Thoracic aorta (tissue), 2 donors: ENCODE measurements around the gene SLC2A11. TPM values are rescaled to one million over a fixed set of nuclear protein-coding genes. Genes with fewer than 3 reads are reported as not detected.

Experiments
- ATAC-seq: fragments of 150-250 bp; one replicate; pipeline ENCODE4 v1.8.0; 2017; ENCODE audit warnings: low read depth; ENCODE audit not compliant: insufficient number of reproducible peaks, low FRiP score
- DNase-seq: peaks from one replicate; pipeline ENCODE4 v3.0.0-alpha.2; 2020; ENCODE audit warnings: low spot score
- H3K27ac ChIP-seq, 2 donors: fragments of 200-600 bp; sonication (generic); 1 replicate in 1 of 2; 2 replicates in 1 of 2; pipeline ENCODE4 v1.5.1; 2016; ENCODE audit warnings: mild to moderate bottlenecking in 2 of 2, moderate library complexity in 2 of 2
- H3K27me3 ChIP-seq: fragments of 200-600 bp; sonication (generic); replicated peaks from 2 replicates; pipeline ENCODE4 v1.6.0; 2016; ENCODE audit warnings: mild to moderate bottlenecking; ENCODE audit not compliant: insufficient read depth
- H3K36me3 ChIP-seq: fragments of 200-600 bp; sonication (generic); one replicate; pipeline ENCODE4 v1.5.1; 2016
- H3K4me1 ChIP-seq, 2 donors: fragments of 200-600 bp; sonication (generic); 1 replicate in 1 of 2; 2 replicates in 1 of 2; pipeline versions ENCODE4 v1.5.1 to v1.6.0; 2016; ENCODE audit warnings: low read depth in 2 of 2, mild to moderate bottlenecking in 1 of 2; ENCODE audit not compliant: control insufficient read depth in 1 of 2
- H3K4me3 ChIP-seq: fragments of 200-600 bp; sonication (generic); 2 replicates; pipeline ENCODE4 v1.5.1; 2016; ENCODE audit warnings: mild to moderate bottlenecking
- H3K9me3 ChIP-seq: fragments of 200-600 bp; sonication (generic); 2 replicates; pipeline ENCODE4 v1.5.1; 2016
- CTCF ChIP-seq: fragments of 200-600 bp; sonication (generic); IDR thresholded peaks from one replicate; pipeline ENCODE4 v1.5.1; 2019; ENCODE audit warnings: antibody characterized with exemption
- total RNA-seq, 2 donors: library from RNA; depleted of rRNA; stranded (reverse); fragments of >200 nt; gene quantifications; one replicate each; pipeline versions ENCODE4 v1.1.0 to v1.2.3, GENCODE V29; 2016

Gene SLC2A11
- total RNA-seq, 2 donors from 2014 or later: 9.2 to 25.5 TPM

GRCh38 chr22:23878219-23878618, 20.5 kb downstream of the SLC2A11 start:
- no peak for ATAC-seq
- Histone ChIP-seq H3K36me3 (peaks cover 5% of the 10 kb centered on the region), H3K27ac (no peak overlapping the region), H3K27me3 (no peaks in the 10 kb centered on the region), H3K4me1 (no peaks in the 10 kb centered on the region), H3K9me3 (no peaks in the 10 kb centered on the region), H3K4me3 (no peak overlapping the region)
- no peak for TF ChIP-seq CTCF
- DNase-seq: no peak

GRCh38 chr22:23882370-23882769, 24.7 kb downstream of the SLC2A11 start:
- Histone ChIP-seq H3K4me1 (no peaks in the 10 kb centered on the region), H3K9me3 (no peaks in the 10 kb centered on the region), H3K4me3 (no peak overlapping the region), H3K36me3 (no peaks in the 10 kb centered on the region), H3K27me3 (no peaks in the 10 kb centered on the region), H3K27ac (no peak overlapping the region)
- DNase-seq (no peak), ATAC-seq (no peak)
- no peak for TF ChIP-seq CTCF

GRCh38 chr22:23883658-23884057, 26.0 kb downstream of the SLC2A11 start:
- no peak overlapping the region for H3K27ac ChIP-seq
- H3K27me3 ChIP-seq: no peaks in the 10 kb centered on the region
- DNase-seq (no peak), ATAC-seq (no peak)
- peaks cover 3 to 10% of the 10 kb centered on the region in 2 donors for H3K4me1 ChIP-seq
- no peaks in the 10 kb centered on the region for H3K36me3 ChIP-seq
- H3K9me3 ChIP-seq: no peaks in the 10 kb centered on the region
- TF ChIP-seq CTCF: no peak
- no peak overlapping the region for H3K4me3 ChIP-seq

GRCh38 chr22:23884140-23884539, 26.5 kb downstream of the SLC2A11 start:
- DNase-seq (no peak), ATAC-seq (no peak)
- Histone ChIP-seq H3K27ac (no peak overlapping the region), H3K4me1 (peaks cover 3 to 15% of the 10 kb centered on the region in 2 donors), H3K36me3 (no peaks in the 10 kb centered on the region), H3K27me3 (no peaks in the 10 kb centered on the region), H3K9me3 (no peaks in the 10 kb centered on the region), H3K4me3 (no peak overlapping the region)
- TF ChIP-seq CTCF: no peak

GRCh38 chr22:23888615-23889401, 31.1 kb downstream of the SLC2A11 start:
- no peak for DNase-seq
- peak overlapping the region; percentile 84 to 86 for H3K27ac ChIP-seq
- no peak for ATAC-seq
- no peaks in the 10 kb centered on the region for H3K9me3 ChIP-seq
- H3K4me3 ChIP-seq: no peak overlapping the region
- H3K36me3 ChIP-seq: no peaks in the 10 kb centered on the region
- no peak for TF ChIP-seq CTCF
- H3K4me1 ChIP-seq: peaks cover 3 to 28% of the 10 kb centered on the region in 2 donors
- no peaks in the 10 kb centered on the region for H3K27me3 ChIP-seq
